SU-DHL-6 (cell line): ENCODE results near the gene COBL.

Source experiments
- H2AFZ ChIP-seq: fragments of 200-600 bp; sonication (generic); 2 replicates; pipeline ENCODE4 v1.6.1; 2014; ENCODE audit warnings: low read depth, mild to moderate bottlenecking, moderate library complexity, mixed read lengths, antibody characterized with exemption, low read length; ENCODE audit not compliant: severe bottlenecking
- H3F3A ChIP-seq: fragments of 200-600 bp; shearing (Covaris generic); 2 replicates; pipeline ENCODE4 v1.6.0; 2016; ENCODE audit warnings: antibody characterized with exemption, mild to moderate bottlenecking; ENCODE audit not compliant: insufficient read depth
- H3K27ac ChIP-seq: fragments of 200-600 bp; sonication (generic); 2 replicates; pipeline ENCODE4 v1.5.1; 2016; ENCODE audit warnings: low read depth, mild to moderate bottlenecking, low read length, moderate library complexity, mixed read lengths
- H3K27me3 ChIP-seq: fragments of 200-600 bp; sonication (generic), shearing (Covaris generic); 2 replicates; pipeline ENCODE4 v1.6.0; 2014; ENCODE audit warnings: mild to moderate bottlenecking, low read length
- H3K36me3 ChIP-seq: fragments of 200-600 bp; sonication (generic); 2 replicates; pipeline ENCODE4 v1.6.1; 2014; ENCODE audit warnings: mild to moderate bottlenecking, low read length, mixed read lengths
- H3K4me2 ChIP-seq: fragments of 300-600, 200-600 bp; shearing (Covaris generic), sonication (generic); 2 replicates; pipeline ENCODE4 v1.6.0; 2014; ENCODE audit warnings: low read length, low read depth, mild to moderate bottlenecking; ENCODE audit not compliant: poor library complexity, severe bottlenecking
- H3K4me3 ChIP-seq: fragments of 200-600 bp; sonication (generic); 2 replicates; pipeline ENCODE4 v1.5.1; 2014; ENCODE audit warnings: antibody characterized with exemption, low read length, mild to moderate bottlenecking, mixed read lengths; ENCODE audit not compliant: insufficient read depth, poor library complexity, severe bottlenecking
- H3K79me2 ChIP-seq: fragments of 200-600 bp; sonication (generic); 2 replicates; pipeline ENCODE4 v1.6.1; 2014; ENCODE audit warnings: mild to moderate bottlenecking, low read length, moderate library complexity; ENCODE audit not compliant: insufficient read depth
- H3K9ac ChIP-seq: fragments of 200-600 bp; sonication (generic); 2 replicates; pipeline ENCODE4 v1.7.0; 2014; ENCODE audit warnings: mild to moderate bottlenecking, low read length
- H3K9me2 ChIP-seq: fragments of 200-600 bp; sonication (generic); replicated peaks from 2 replicates; pipeline ENCODE4 v1.6.1; 2014; ENCODE audit warnings: low read length; ENCODE audit not compliant: insufficient read depth
- H3K9me3 ChIP-seq: fragments of 200-600 bp; sonication (generic); 2 replicates; pipeline ENCODE4 v1.6.1; 2014; ENCODE audit warnings: low read length, mixed read lengths; ENCODE audit not compliant: insufficient read depth
- H4K20me1 ChIP-seq: fragments of 200-600 bp; sonication (generic); 2 replicates; pipeline ENCODE4 v1.6.1; 2014; ENCODE audit warnings: low read depth, mild to moderate bottlenecking, antibody characterized with exemption, low read length, moderate library complexity, mixed read lengths
- CTCF ChIP-seq: fragments of 200-600 bp; sonication (generic); IDR thresholded peaks from one replicate; pipeline ENCODE4 v1.5.1; 2017; ENCODE audit warnings: antibody characterized with exemption, mild to moderate bottlenecking, low read length, moderate library complexity; ENCODE audit not compliant: insufficient read depth, poor library complexity, severe bottlenecking
- EZH2phosphoT487 ChIP-seq: fragments of 200-600 bp; sonication (generic), shearing (Covaris generic); conservative IDR thresholded peaks from 2 replicates; pipeline ENCODE4 v1.6.1; 2018; ENCODE audit warnings: mild to moderate bottlenecking, antibody characterized with exemption, low read length, moderate library complexity, mixed read lengths

Gene COBL

GRCh38 chr7:50981743-50982142, 334.9 kb downstream of the COBL start:
- Histone ChIP-seq H4K20me1 (no peaks in the 10 kb centered on the region), H3K4me2 (no peak overlapping the region), H3K36me3 (no peaks in the 10 kb centered on the region), H3K9me3 (no peaks in the 10 kb centered on the region), H2AFZ (no peak overlapping the region), H3K4me3 (no peak overlapping the region), H3F3A (no peaks in the 10 kb centered on the region), H3K27ac (no peak overlapping the region), H3K9ac (no peak overlapping the region), H3K79me2 (no peaks in the 10 kb centered on the region), H3K27me3 (no peaks in the 10 kb centered on the region), H3K9me2 (no peaks in the 10 kb centered on the region)
- TF ChIP-seq EZH2phosphoT487 = no peak
- TF ChIP-seq CTCF = no peak

DNA sequence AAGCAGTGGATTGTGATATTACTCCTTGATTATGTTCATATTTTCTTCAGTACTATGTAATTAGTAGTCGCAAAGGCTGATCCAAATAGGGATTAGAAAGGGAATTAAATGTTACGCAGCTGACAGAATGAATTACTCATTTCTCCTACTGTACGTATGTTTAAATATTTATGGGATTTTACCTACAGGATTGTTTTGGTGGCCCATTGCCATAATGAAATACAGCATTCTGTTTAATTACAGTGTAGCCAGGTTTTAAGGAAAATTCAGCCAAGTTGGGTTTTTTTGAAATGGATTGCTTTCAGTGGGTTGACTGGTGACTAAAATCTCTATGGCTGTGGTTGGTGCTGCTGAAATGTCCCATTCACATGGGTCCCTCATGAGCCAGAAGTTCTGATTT, 336.2 kb downstream of the COBL start:
- no peak overlapping the region for H3K4me2 ChIP-seq
- TF ChIP-seq CTCF = no peak
- no peak for TF ChIP-seq EZH2phosphoT487
- H3K9me2 ChIP-seq = no peaks in the 10 kb centered on the region
- no peaks in the 10 kb centered on the region for H3K27me3 ChIP-seq
- no peaks in the 10 kb centered on the region for H3K79me2 ChIP-seq
- H3K36me3 ChIP-seq = no peaks in the 10 kb centered on the region
- no peak overlapping the region for H3K27ac ChIP-seq
- H3F3A ChIP-seq = no peaks in the 10 kb centered on the region
- no peaks in the 10 kb centered on the region for H3K9me3 ChIP-seq
- H3K9ac ChIP-seq = no peak overlapping the region
- H4K20me1 ChIP-seq = no peaks in the 10 kb centered on the region
- H2AFZ ChIP-seq = no peak overlapping the region
- H3K4me3 ChIP-seq = no peak overlapping the region

DNA sequence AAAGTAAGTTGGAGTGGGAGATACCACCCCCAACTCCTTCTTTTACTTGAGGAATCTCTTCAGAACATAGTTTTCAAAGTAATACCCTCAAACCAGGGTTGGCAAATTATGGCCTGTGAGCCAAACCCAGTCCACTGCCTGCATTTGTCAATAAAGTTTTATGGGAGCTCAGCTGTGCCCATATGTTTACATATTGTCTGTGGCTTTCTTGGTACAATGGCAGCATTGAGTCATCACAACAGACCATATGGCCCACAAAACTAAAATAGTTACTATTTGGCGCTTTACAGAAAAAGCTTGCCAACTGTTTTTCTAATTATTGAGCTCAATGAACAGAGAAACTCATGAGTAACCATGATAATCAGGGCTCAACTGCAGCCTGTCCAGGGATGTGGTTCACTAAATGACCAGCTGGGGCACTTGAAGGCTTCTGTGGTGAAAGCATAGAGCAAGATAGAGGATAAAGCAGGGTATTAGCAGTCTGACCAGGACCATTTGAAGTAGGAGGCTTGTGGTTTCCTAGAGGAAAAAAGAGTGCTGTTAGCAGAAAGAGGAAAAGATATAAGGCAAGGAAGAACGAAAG, 337.9 kb downstream of the COBL start:
- no peak for TF ChIP-seq CTCF
- TF ChIP-seq EZH2phosphoT487 = no peak
- Histone ChIP-seq H3K27me3 (no peaks in the 10 kb centered on the region), H2AFZ (no peak overlapping the region), H3K9me3 (no peaks in the 10 kb centered on the region), H3K79me2 (no peaks in the 10 kb centered on the region), H4K20me1 (no peaks in the 10 kb centered on the region), H3K27ac (no peak overlapping the region), H3K4me2 (no peak overlapping the region), H3K4me3 (no peak overlapping the region), H3K9me2 (no peaks in the 10 kb centered on the region), H3K9ac (no peak overlapping the region), H3F3A (no peaks in the 10 kb centered on the region), H3K36me3 (no peaks in the 10 kb centered on the region)

- no peak overlapping the region for H3K9ac ChIP-seq
- no peaks in the 10 kb centered on the region for H3K36me3 ChIP-seq
- H3K79me2 ChIP-seq = no peaks in the 10 kb centered on the region
- H3K27me3 ChIP-seq = no peaks in the 10 kb centered on the region
- no peak overlapping the region for H3K27ac ChIP-seq
- no peak overlapping the region for H3K4me2 ChIP-seq
- no peak overlapping the region for H3K4me3 ChIP-seq
- no peak overlapping the region for H2AFZ ChIP-seq
- no peaks in the 10 kb centered on the region for H3F3A ChIP-seq
- H3K9me3 ChIP-seq = no peaks in the 10 kb centered on the region
- H4K20me1 ChIP-seq = no peaks in the 10 kb centered on the region
- TF ChIP-seq CTCF (no peak), EZH2phosphoT487 (no peak)
- no peaks in the 10 kb centered on the region for H3K9me2 ChIP-seq
Measured at GRCh38 chr7:50977421-50977820, 339.2 kb downstream of the COBL start.
